SK-N-DZ (cell line): ENCODE results near the gene MAML2.
"Not testable (repeated sequence)": the region's sequence is repeated elsewhere in the genome, so short reads cannot be mapped to it uniquely, and the experiment has no call there.

Experiments
- DNase-seq: peaks from one replicate; pipeline ENCODE4 v3.0.0-alpha.2; 2015; ENCODE audit warnings: low spot score

Gene MAML2

GRCh38 chr11:96188243-96189006 lies 154.6 kb downstream of the MAML2 start:
- DNase-seq: no peak

GRCh38 chr11:96187822-96188221 lies 155.2 kb downstream of the MAML2 start:
- DNase-seq: no peak

GRCh38 chr11:96186806-96187205 lies 156.2 kb downstream of the MAML2 start:
- DNase-seq: no peak

- DNase-seq: no peak
Measured at GRCh38 chr11:96185220-96185768, 157.7 kb downstream of the MAML2 start.

GRCh38 chr11:96180937-96181336 lies 162.1 kb downstream of the MAML2 start:
- DNase-seq: not testable (repeated sequence)

- DNase-seq: no peak
Measured at GRCh38 chr11:96180341-96180740, 162.7 kb downstream of the MAML2 start.

GRCh38 chr11:96179905-96180304 lies 163.1 kb downstream of the MAML2 start:
- DNase-seq: no peak

- no peak for DNase-seq
Measured at GRCh38 chr11:96178887-96179279, 164.1 kb downstream of the MAML2 start.

- DNase-seq: no peak
Measured at GRCh38 chr11:96178049-96178886, 164.7 kb downstream of the MAML2 start.

GRCh38 chr11:96177146-96177545 lies 165.8 kb downstream of the MAML2 start:
- DNase-seq: no peak

GRCh38 chr11:96173906-96174305 lies 169.1 kb downstream of the MAML2 start:
- no peak for DNase-seq

- DNase-seq: no peak
Measured at GRCh38 chr11:96173422-96173821, 169.6 kb downstream of the MAML2 start.

- no peak for DNase-seq
Measured at GRCh38 chr11:96172604-96173003, 170.4 kb downstream of the MAML2 start.

GRCh38 chr11:96169250-96169649 lies 173.7 kb downstream of the MAML2 start:
- no peak for DNase-seq

GRCh38 chr11:96168623-96169022 lies 174.4 kb downstream of the MAML2 start:
- no peak for DNase-seq

- DNase-seq: no peak
Measured at GRCh38 chr11:96167787-96168186, 175.2 kb downstream of the MAML2 start.

GRCh38 chr11:96167203-96167758 lies 175.7 kb downstream of the MAML2 start:
- peak; percentile 33 for DNase-seq

- DNase-seq: no peak
Measured at GRCh38 chr11:96162816-96163499, 180.0 kb downstream of the MAML2 start.

GRCh38 chr11:96161307-96162089 lies 181.5 kb downstream of the MAML2 start:
- DNase-seq: no peak

GRCh38 chr11:96160732-96161306 lies 182.2 kb downstream of the MAML2 start:
- DNase-seq: no peak
